Astrocyte (in vitro differentiated cells and primary cell): ENCODE results near the gene BCAR3. TPM values are rescaled to one million over a fixed set of nuclear protein-coding genes. Genes with fewer than 3 reads are reported as not detected.

Experiments used
- DNase-seq: peaks from one replicate; pipeline ENCODE4 v3.0.0-alpha.2; 2010; ENCODE audit warnings: low read depth
- FAIRE-seq: peaks from 2 replicates; lab custom pipeline; 2011; peaks lifted over from hg19 to GRCh38; lab: Jason Lieb, UNC
- H2AFZ ChIP-seq: 2 replicates; pipeline ENCODE4 v1.6.0; 2012; ENCODE audit warnings: low read depth, low read length, inconsistent platforms
- H3K27ac ChIP-seq: 2 replicates; pipeline ENCODE4 v1.5.1; 2011; ENCODE audit warnings: low read depth, low read length, inconsistent platforms
- H3K27me3 ChIP-seq: 2 replicates; pipeline ENCODE4 v1.6.0; 2011; ENCODE audit warnings: low read length, inconsistent platforms; ENCODE audit not compliant: insufficient read depth
- H3K36me3 ChIP-seq: 2 replicates; pipeline ENCODE4 v1.5.1; 2011; ENCODE audit warnings: low read length, inconsistent platforms; ENCODE audit not compliant: insufficient read depth
- H3K4me1 ChIP-seq: 2 replicates; pipeline ENCODE4 v1.5.1; 2011; ENCODE audit warnings: low read length, inconsistent platforms; ENCODE audit not compliant: insufficient read depth
- H3K4me2 ChIP-seq: 2 replicates; pipeline ENCODE4 v1.6.0; 2012; ENCODE audit warnings: low read length, inconsistent platforms
- H3K4me3 ChIP-seq: 2 replicates; pipeline ENCODE4 v1.5.1; 2011; ENCODE audit warnings: low read depth, mild to moderate bottlenecking, low read length, inconsistent platforms; ENCODE audit not compliant: insufficient read depth
- H3K79me2 ChIP-seq: 2 replicates; pipeline ENCODE4 v1.6.0; 2012; ENCODE audit warnings: mild to moderate bottlenecking, low read length, inconsistent platforms; ENCODE audit not compliant: insufficient read depth
- H3K9ac ChIP-seq: 2 replicates; pipeline ENCODE4 v1.6.0; 2012; ENCODE audit warnings: mild to moderate bottlenecking, low read length, inconsistent platforms
- H3K9me3 ChIP-seq: 2 replicates; pipeline ENCODE4 v1.5.1; 2012; ENCODE audit warnings: low read depth, mild to moderate bottlenecking, low read length, inconsistent platforms; ENCODE audit not compliant: insufficient read depth
- H4K20me1 ChIP-seq: 2 replicates; pipeline ENCODE4 v1.6.0; 2012; ENCODE audit warnings: low read length, inconsistent platforms; ENCODE audit not compliant: insufficient read depth
- H3K27ac Mint-ChIP-seq: one replicate; pipeline ENCODE4 v1.8.0; 2021; ENCODE audit warnings: mild to moderate bottlenecking, mixed read lengths; ENCODE audit not compliant: unreplicated experiment
- H3K27me3 Mint-ChIP-seq: one replicate; pipeline ENCODE4 v1.8.0; 2021; ENCODE audit warnings: low read depth, mixed read lengths; ENCODE audit not compliant: unreplicated experiment
- H3K36me3 Mint-ChIP-seq: one replicate; pipeline ENCODE4 v1.8.0; 2021; ENCODE audit warnings: low read depth, mixed read lengths; ENCODE audit not compliant: unreplicated experiment
- H3K4me1 Mint-ChIP-seq: one replicate; pipeline ENCODE4 v1.8.0; 2021; ENCODE audit warnings: low read depth, mixed read lengths; ENCODE audit not compliant: unreplicated experiment
- H3K4me3 Mint-ChIP-seq: one replicate; pipeline ENCODE4 v1.8.0; 2021; ENCODE audit warnings: mild to moderate bottlenecking, moderate library complexity, mixed read lengths; ENCODE audit not compliant: unreplicated experiment
- H3K9me3 Mint-ChIP-seq: one replicate; pipeline ENCODE4 v1.8.0; 2021; ENCODE audit warnings: mild to moderate bottlenecking, mixed read lengths; ENCODE audit not compliant: unreplicated experiment
- EZH2 ChIP-seq: IDR thresholded peaks from 2 replicates; pipeline ENCODE4 v1.6.1; 2012; ENCODE audit warnings: mild to moderate bottlenecking, low read length, inconsistent platforms; ENCODE audit not compliant: insufficient read depth
- total RNA-seq: library from RNA; stranded (reverse); gene quantifications from 2 replicates; pipeline ENCODE4 v1.2.1, GENCODE V29; 2021
- TF ChIP-seq, protein P1 (sequence below): IDR thresholded peaks from 2 replicates; pipeline ENCODE4 v1.5.1; 2011; ENCODE audit warnings: low read depth, mild to moderate bottlenecking, inconsistent platforms, low read length, moderate library complexity; ENCODE audit not compliant: insufficient read depth

Gene BCAR3
- total RNA-seq, 1 donor from 2014 or later = 30.0 TPM

DNA sequence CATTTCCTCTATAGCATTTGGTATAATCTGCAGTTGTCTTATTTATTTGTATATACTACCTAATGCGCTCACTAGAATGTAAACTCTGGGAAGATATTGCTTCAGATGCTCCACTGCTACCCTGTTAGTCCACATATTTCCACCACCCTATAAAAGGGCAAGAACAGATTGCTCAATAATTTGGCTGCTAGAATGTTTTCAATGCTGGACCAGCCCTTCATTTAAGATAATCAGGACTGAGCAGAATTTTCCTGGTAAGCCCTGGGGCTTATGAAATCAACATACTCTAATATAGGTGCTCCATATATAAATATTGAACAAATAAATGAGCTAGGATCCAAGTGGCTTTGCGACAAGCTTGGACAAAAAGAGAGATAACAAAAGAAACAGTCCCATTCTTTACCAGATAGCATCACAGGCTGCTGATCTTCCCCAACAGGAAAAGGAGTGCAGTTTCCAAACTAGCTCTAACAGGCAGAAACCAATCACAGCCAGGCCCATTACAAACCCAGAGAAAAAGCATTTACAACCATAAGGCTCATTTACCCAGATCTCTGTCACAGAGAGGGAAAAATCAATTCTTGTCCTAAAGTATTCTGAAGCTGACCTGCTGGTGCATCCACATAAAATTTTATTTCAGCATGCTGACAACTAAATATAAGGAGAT, 8.3 kb downstream of the BCAR3 start:
- H3K9me3 ChIP-seq = no peaks in the 10 kb centered on the region
- peak overlapping the region; percentile 63 for H3K4me2 ChIP-seq
- H3K27ac ChIP-seq = no peak overlapping the region
- H3K79me2 ChIP-seq = peaks cover 96% of the 10 kb centered on the region
- DNase-seq (no peak), FAIRE-seq (no peak)
- H3K36me3 ChIP-seq = peaks cover 25% of the 10 kb centered on the region
- H3K27me3 Mint-ChIP-seq = no peaks in the 10 kb centered on the region
- H3K4me1 ChIP-seq = peaks cover 70% of the 10 kb centered on the region
- H3K4me1 Mint-ChIP-seq = peaks cover 52% of the 10 kb centered on the region
- no peaks in the 10 kb centered on the region for H3K27me3 ChIP-seq
- H4K20me1 ChIP-seq = peaks cover 92% of the 10 kb centered on the region
- no peak overlapping the region for H3K27ac Mint-ChIP-seq
- H3K9me3 Mint-ChIP-seq = no peaks in the 10 kb centered on the region
- no peak overlapping the region for H2AFZ ChIP-seq
- no peak overlapping the region for H3K4me3 ChIP-seq
- no peak overlapping the region for H3K4me3 Mint-ChIP-seq
- H3K36me3 Mint-ChIP-seq = peaks cover 15% of the 10 kb centered on the region
- TF ChIP-seq, protein P1, sequence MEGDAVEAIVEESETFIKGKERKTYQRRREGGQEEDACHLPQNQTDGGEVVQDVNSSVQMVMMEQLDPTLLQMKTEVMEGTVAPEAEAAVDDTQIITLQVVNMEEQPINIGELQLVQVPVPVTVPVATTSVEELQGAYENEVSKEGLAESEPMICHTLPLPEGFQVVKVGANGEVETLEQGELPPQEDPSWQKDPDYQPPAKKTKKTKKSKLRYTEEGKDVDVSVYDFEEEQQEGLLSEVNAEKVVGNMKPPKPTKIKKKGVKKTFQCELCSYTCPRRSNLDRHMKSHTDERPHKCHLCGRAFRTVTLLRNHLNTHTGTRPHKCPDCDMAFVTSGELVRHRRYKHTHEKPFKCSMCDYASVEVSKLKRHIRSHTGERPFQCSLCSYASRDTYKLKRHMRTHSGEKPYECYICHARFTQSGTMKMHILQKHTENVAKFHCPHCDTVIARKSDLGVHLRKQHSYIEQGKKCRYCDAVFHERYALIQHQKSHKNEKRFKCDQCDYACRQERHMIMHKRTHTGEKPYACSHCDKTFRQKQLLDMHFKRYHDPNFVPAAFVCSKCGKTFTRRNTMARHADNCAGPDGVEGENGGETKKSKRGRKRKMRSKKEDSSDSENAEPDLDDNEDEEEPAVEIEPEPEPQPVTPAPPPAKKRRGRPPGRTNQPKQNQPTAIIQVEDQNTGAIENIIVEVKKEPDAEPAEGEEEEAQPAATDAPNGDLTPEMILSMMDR = no peak
- no peak for TF ChIP-seq EZH2
- no peak overlapping the region for H3K9ac ChIP-seq

DNA sequence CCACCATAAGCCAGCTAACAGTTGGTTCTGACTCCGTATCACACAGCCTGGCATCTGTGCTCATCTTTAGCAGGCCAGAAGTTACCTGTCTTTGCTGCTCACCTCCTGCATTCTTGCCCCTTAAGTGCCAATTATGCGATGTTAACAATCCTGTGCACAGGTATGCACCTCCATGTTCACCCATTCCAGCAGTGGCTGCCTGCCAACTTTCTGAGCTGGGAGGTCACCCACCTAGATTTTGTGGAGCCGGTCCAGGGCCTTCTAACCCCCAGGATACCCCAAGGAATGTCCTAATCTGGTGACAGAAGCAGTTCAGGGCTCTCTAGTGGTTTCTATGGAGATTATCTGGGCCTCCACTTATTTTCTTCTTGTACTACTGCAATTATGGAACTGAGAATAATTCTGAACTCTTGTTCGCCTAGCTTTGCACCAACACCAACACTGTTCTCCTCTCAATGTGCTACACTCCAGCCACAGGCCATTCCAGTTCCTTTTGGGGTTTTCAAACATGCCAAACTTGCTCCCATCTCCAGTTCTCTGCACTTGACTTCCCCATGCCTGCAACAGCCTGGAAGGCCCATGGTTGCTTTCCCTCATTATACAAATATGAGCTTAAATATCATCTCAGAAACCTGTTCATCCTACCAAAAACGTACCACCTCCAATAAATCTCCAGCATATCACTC, 9.0 kb downstream of the BCAR3 start:
- DNase-seq = no peak
- Histone ChIP-seq H2AFZ (no peak overlapping the region), H4K20me1 (peaks cover 92% of the 10 kb centered on the region), H3K27ac (peak overlapping the region; percentile 40), H3K79me2 (peaks cover 96% of the 10 kb centered on the region), H3K27me3 (no peaks in the 10 kb centered on the region), H3K9me3 (no peaks in the 10 kb centered on the region), H3K4me1 (peaks cover 76% of the 10 kb centered on the region), H3K4me2 (peak overlapping the region; percentile 63), H3K9ac (peak overlapping the region; percentile 43), H3K36me3 (peaks cover 31% of the 10 kb centered on the region), H3K4me3 (no peak overlapping the region)
- FAIRE-seq = no peak
- peaks cover 59% of the 10 kb centered on the region for H3K4me1 Mint-ChIP-seq
- peaks cover 21% of the 10 kb centered on the region for H3K36me3 Mint-ChIP-seq
- H3K4me3 Mint-ChIP-seq = no peak overlapping the region
- H3K27ac Mint-ChIP-seq = peak overlapping the region; percentile 59
- TF ChIP-seq, protein P1 = no peak
- no peak for TF ChIP-seq EZH2
- no peaks in the 10 kb centered on the region for H3K9me3 Mint-ChIP-seq
- no peaks in the 10 kb centered on the region for H3K27me3 Mint-ChIP-seq

DNA sequence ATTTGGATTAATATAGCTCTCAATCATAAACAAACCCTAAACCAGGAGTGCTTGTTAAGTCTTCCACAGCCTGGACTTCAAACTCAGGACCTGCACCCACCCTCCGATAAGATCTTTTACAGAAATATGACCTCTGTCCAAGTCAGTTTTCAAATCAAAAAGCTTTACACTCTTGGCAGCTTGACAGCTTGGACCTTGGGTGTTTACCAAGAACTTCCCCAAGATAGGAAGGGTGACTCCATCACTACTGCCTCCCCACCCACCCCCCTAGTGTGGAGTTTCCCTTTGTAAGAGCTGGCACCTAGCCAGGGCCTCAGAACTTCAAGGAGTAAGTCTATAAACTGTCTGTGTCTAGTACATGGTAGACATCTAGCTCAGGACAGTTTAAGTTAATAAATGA, 9.6 kb downstream of the BCAR3 start:
- Histone ChIP-seq H4K20me1 (peaks cover 92% of the 10 kb centered on the region), H3K79me2 (peaks cover 96% of the 10 kb centered on the region), H3K27ac (peak overlapping the region; percentile 40), H3K9me3 (no peaks in the 10 kb centered on the region), H2AFZ (no peak overlapping the region), H3K36me3 (peaks cover 37% of the 10 kb centered on the region), H3K4me2 (peak overlapping the region; percentile 63), H3K4me3 (no peak overlapping the region), H3K9ac (peak overlapping the region; percentile 43), H3K27me3 (no peaks in the 10 kb centered on the region), H3K4me1 (peaks cover 76% of the 10 kb centered on the region)
- Mint-ChIP-seq H3K27ac (peak overlapping the region; percentile 42), H3K4me3 (no peak overlapping the region), H3K27me3 (no peaks in the 10 kb centered on the region), H3K36me3 (peaks cover 18% of the 10 kb centered on the region), H3K4me1 (peaks cover 62% of the 10 kb centered on the region), H3K9me3 (no peaks in the 10 kb centered on the region)
- FAIRE-seq (no peak), DNase-seq (peak; percentile 76)
- TF ChIP-seq EZH2 = no peak
- TF ChIP-seq, protein P1 = no peak
